WERI-Rb-1 (cell line): ENCODE measurements around the gene ZNF609.

Source experiments
- DNase-seq: peaks from one replicate; pipeline ENCODE4 v3.0.0-alpha.2; 2020
- H3K27ac ChIP-seq: fragments of 250-450 bp; sonication (Bioruptor Pico); 2 replicates; pipeline ENCODE4 v1.5.1; 2020; ENCODE audit warnings: mild to moderate bottlenecking, moderate library complexity
- H3K27me3 ChIP-seq: fragments of 250-450 bp; sonication (Bioruptor Pico); 2 replicates; pipeline ENCODE4 v1.5.1; 2021; ENCODE audit warnings: mild to moderate bottlenecking, low read depth, moderate library complexity; ENCODE audit not compliant: insufficient read depth, severe bottlenecking
- H3K36me3 ChIP-seq: fragments of 250-450 bp; sonication (Bioruptor Pico); 2 replicates; pipeline ENCODE4 v1.5.1; 2020; ENCODE audit warnings: mild to moderate bottlenecking, moderate library complexity
- H3K4me3 ChIP-seq: 2 replicates; pipeline ENCODE4 v1.5.1; 2011; ENCODE audit warnings: low read depth, mild to moderate bottlenecking, control low read depth, low read length
- H3K9me3 ChIP-seq: fragments of 250-450 bp; sonication (Bioruptor Pico); 2 replicates; pipeline ENCODE4 v1.5.1; 2021; ENCODE audit warnings: mild to moderate bottlenecking, moderate library complexity; ENCODE audit not compliant: severe bottlenecking
- TF ChIP-seq, protein P1 (sequence below): IDR thresholded peaks from 2 replicates; pipeline ENCODE4 v1.5.1; 2011; ENCODE audit warnings: low read depth, mild to moderate bottlenecking, control low read depth, inconsistent platforms, low read length

ZNF609 gene

DNA sequence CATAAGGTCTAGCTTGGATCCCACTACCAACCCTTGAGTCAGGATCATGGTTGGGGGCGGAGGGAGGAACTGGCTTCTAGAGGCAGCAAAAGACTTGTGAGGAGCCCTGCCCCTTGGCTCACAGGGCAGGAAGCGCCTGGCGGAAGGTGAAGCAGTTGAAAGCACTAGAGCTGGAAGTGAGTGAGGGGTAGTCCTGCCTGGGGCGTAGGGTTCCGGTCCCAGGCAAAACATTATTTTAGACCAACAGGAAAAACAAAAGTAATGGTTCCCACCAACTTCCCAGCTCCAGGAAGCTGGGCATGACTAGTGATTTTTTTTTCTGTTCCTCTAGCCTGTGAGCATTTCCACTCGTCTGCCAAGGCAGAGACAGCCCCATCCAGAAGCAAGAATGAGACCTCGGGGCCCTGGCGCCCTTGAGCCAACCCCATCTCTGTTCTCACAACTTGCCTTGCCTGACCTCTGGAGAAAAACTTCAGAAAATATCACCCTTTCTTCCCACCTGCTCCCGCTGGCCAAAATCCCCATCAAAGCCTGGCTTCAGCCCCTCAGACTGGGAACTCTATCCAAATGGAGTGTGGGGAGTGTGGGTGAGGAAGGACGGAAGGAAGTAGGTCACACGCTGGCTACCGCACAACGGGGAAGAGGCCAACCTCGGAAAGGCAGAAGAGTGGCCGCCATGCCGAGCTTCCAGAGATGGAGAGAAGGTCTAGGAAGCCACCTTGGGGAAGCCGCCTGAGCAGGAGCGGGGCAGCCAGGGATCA, 257.5 kb downstream of the ZNF609 start:
- Histone ChIP-seq H3K27me3 (no peaks in the 10 kb centered on the region), H3K36me3 (no peaks in the 10 kb centered on the region), H3K27ac (no peak overlapping the region), H3K9me3 (no peaks in the 10 kb centered on the region), H3K4me3 (no peak overlapping the region)
- TF ChIP-seq, protein P1, sequence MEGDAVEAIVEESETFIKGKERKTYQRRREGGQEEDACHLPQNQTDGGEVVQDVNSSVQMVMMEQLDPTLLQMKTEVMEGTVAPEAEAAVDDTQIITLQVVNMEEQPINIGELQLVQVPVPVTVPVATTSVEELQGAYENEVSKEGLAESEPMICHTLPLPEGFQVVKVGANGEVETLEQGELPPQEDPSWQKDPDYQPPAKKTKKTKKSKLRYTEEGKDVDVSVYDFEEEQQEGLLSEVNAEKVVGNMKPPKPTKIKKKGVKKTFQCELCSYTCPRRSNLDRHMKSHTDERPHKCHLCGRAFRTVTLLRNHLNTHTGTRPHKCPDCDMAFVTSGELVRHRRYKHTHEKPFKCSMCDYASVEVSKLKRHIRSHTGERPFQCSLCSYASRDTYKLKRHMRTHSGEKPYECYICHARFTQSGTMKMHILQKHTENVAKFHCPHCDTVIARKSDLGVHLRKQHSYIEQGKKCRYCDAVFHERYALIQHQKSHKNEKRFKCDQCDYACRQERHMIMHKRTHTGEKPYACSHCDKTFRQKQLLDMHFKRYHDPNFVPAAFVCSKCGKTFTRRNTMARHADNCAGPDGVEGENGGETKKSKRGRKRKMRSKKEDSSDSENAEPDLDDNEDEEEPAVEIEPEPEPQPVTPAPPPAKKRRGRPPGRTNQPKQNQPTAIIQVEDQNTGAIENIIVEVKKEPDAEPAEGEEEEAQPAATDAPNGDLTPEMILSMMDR, result no peak
- DNase-seq, result no peak

DNA sequence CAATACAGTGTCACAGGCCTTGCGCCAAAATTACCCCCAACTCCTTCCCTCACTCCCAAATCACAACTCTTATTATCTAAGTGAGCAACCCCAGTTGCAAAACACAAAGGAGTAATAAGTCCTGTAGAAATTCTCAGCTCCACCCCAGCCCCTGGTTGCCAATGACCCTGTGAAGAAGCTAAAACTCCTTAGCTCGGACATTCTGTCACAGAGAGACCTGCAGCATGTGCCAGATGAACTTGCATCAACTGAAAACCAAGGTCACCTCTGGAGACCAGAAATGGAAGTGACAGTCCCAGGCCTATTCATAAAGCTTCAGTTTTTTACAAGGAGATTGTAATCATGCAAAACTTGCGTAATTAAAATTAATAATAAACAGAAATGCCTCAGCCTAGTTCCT, 259.8 kb downstream of the ZNF609 start:
- no peak overlapping the region for H3K4me3 ChIP-seq
- H3K27me3 ChIP-seq, result no peaks in the 10 kb centered on the region
- H3K36me3 ChIP-seq, result no peaks in the 10 kb centered on the region
- no peak for DNase-seq
- no peak overlapping the region for H3K27ac ChIP-seq
- no peaks in the 10 kb centered on the region for H3K9me3 ChIP-seq
- TF ChIP-seq, protein P1, result no peak

DNA sequence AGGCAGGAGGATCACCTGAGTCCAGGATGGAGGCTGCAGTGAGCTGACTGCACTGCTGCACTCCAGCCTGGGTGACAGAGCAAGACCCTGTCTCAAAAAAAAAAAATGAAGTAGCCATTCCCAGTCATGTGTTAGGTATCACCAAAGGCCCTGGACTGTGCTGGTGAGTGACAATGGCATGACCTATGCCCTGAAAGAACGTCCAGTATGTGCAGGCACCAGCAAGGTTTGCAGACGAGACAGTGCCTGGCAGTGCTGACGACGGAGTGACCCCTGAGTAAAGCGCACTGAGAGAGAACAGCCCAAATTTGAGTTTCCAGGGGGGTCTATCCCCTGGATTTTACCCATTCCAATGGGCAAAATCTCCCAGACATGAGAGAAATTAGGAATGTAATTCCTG, 269.8 kb downstream of the ZNF609 start:
- Histone ChIP-seq H3K4me3 (no peak overlapping the region), H3K27me3 (no peaks in the 10 kb centered on the region), H3K36me3 (no peaks in the 10 kb centered on the region; the same call in 1 of the 2 replicates), H3K27ac (no peak overlapping the region), H3K9me3 (no peaks in the 10 kb centered on the region)
- TF ChIP-seq, protein P1, result no peak
- DNase-seq, result no peak

DNA sequence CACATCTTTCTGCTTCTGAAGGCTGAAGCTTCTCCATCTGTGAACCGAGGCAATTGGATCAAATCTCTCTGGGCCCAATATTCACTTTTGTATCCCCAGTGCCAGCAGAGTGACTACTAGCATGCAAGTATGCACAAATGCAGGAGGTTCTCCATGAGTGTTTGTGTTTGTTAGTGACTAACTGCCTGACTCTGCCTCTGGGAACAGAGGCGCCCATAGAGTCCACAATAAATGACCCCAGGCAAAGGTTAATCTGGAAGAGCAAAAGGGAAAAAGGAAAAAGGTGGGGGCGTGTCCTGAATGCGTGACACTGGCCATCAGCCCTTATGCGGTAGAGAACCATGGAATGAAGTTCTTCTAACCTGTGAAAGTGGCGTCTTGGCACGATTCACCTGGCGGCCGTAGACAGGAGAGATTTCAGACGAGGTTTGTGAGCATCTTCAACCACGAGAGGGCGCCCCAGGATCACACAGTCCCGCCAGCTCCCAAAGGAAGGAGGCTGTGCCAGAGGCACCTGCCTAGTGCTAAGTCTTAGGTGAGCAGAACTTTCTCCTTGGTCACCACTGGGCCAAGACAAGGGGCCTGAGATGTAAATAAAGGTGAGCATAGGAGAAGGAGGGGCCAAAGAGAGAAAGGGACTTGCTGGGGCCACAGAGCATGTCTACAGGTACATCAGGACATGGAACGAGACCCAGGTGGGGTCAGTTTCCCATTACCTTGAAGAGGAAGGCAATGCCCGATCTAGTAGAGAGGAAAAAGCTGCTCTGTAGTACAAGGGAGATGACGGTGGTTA, 270.8 kb downstream of the ZNF609 start:
- peak; percentile 83 for DNase-seq

DNA sequence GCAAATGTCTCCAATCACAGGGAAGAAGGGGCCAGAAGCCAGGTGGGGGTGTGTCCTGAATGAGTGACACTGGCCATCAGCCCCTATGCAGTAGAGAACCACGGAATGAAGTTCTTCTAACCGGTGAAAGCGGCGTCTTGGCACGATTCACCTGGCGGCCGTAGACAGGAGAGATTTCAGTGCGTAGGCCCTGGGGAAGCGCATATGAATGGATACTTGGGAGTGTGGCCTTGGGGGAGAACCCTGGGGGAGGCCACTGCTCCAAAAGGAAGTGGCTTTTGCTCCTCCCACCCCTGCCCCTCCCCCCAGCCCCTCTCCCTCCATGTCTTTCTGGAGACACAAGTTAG, 271.4 kb downstream of the ZNF609 start:
- H3K36me3 ChIP-seq, result no peaks in the 10 kb centered on the region; the same call in 1 of the 2 replicates
- TF ChIP-seq, protein P1, result no peak
- H3K27me3 ChIP-seq, result no peaks in the 10 kb centered on the region
- no peak for DNase-seq
- no peak overlapping the region for H3K27ac ChIP-seq
- no peaks in the 10 kb centered on the region for H3K9me3 ChIP-seq
- no peak overlapping the region for H3K4me3 ChIP-seq

More for the DNA sequence above, 270.8 kb downstream of the ZNF609 start:
- TF ChIP-seq, protein P1, result peak; percentile 88
- no peak overlapping the region for H3K4me3 ChIP-seq
- H3K27me3 ChIP-seq, result no peaks in the 10 kb centered on the region
- no peak overlapping the region for H3K27ac ChIP-seq
- H3K9me3 ChIP-seq, result no peaks in the 10 kb centered on the region
- no peaks in the 10 kb centered on the region; the same call in 1 of the 2 replicates for H3K36me3 ChIP-seq
